ENCODE results near the gene ANKRD63. TPM values are rescaled to one million over a fixed set of nuclear protein-coding genes. Genes with fewer than 3 reads are reported as not detected.

The ANKRD63 gene
- total and polyA plus RNA-seq, 10 of the 15 experiments (the other 5 are each of a cell fraction or from before 2014, with no cell fraction given): not detected

- no peak for TF ChIP-seq USF2 (IDR thresholded peaks at IDR 0.05; ENCODE audit: borderline replicate concordance, low read depth, low read length)
- TF ChIP-seq IRF4 (IDR thresholded peaks at IDR 0.05; ENCODE audit: low read depth, low read length): no peak
- TF ChIP-seq KAT2A (conservative IDR thresholded peaks at IDR 0.05; ENCODE audit: control insufficient read depth, low read depth, low read length): no peak
- TF ChIP-seq IKZF1 (conservative IDR thresholded peaks at IDR 0.05): no peak
- TF ChIP-seq KDM1A (IDR thresholded peaks at IDR 0.05; ENCODE audit: borderline replicate concordance): no peak
- no peak for TF ChIP-seq MTA3 (IDR thresholded peaks at IDR 0.05; ENCODE audit: borderline replicate concordance, low read length)
Measured at GRCh38 chr15:40239693-40240618, 42.9 kb downstream of the ANKRD63 start (continued).

DNA sequence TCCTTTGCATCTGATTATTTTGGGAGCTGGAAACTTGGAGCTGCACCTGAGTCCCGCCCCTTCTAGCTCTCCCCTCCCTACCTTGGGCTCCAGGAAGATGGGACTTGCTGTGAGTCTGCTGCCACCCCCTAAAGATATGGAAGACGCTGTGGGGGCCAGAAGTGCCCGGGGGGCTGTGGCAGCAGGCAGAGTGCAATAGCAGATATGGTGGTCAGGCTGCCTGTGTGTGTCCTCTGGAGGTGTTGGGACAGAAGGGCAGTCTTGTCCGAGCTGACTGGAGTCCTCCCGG, 43.5 kb downstream of the ANKRD63 start:
- H3K27ac ChIP-seq (ENCODE audit: control insufficient read depth, insufficient read depth): no peak overlapping the region
- FAIRE-seq (no peak), DNase-seq (ENCODE audit: low read depth, low spot score) (no peak), ATAC-seq (no peak)
- H3K27me3 ChIP-seq (replicated peaks in 1 of 2; ENCODE audit: control insufficient read depth in 2 of 2, insufficient read depth in 2 of 2, low read length in 1 of 2): no peaks in the 10 kb centered on the region; a peak in 1 of 4 replicates
- no peaks in the 10 kb centered on the region for H3K36me3 ChIP-seq (ENCODE audit: control insufficient read depth in 2 of 2, insufficient read depth in 2 of 2, low read length in 1 of 2)
- peaks cover 10% of the 10 kb centered on the region for H3K4me1 ChIP-seq (ENCODE audit: control insufficient read depth, insufficient read depth, low read length)
- 41% methylated on average over 5 of the region's 5 CpGs for WGBS (ENCODE audit: insufficient coverage, insufficient replicate concordance, low lambda C conversion rate, missing lambda C conversion rate)
- RAD21 ChIA-PET (ENCODE audit: unreplicated experiment): interaction anchor here (0.8 to 1.7 kb wide), 4 partner anchors 22 to 194 kb away, joined by 3 to 6 read pairs (median 4); no protein-coding TSS in a partner anchor
- H3K4me2 ChIP-seq (ENCODE audit: control insufficient read depth, insufficient read depth): peak overlapping the region; percentile 73
- SMC1A ChIA-PET (ENCODE audit: uncharacterized antibody, unreplicated experiment): interaction anchor here (1.3 to 1.5 kb wide), 2 partner anchors 29 to 193 kb away, joined by 4 to 7 read pairs; no protein-coding TSS in a partner anchor
- no peak overlapping the region for H3K9ac ChIP-seq (ENCODE audit: control insufficient read depth, insufficient read depth, low read length)
- intact Hi-C loops (cut with micrococcal nuclease; ENCODE audit: unreplicated experiment) (no loop called here), in situ Hi-C loops (cut with MboI) (no loop called here)
- BruUV-seq (replicated peaks): no TSS peak
- CTCF ChIA-PET: interaction anchor here (0.9 to 2.2 kb wide), 7 partner anchors 10 to 194 kb away, joined by 3 to 15 read pairs (median 4); no protein-coding TSS in a partner anchor
- no peaks in the 10 kb centered on the region for H4K20me1 ChIP-seq (ENCODE audit: control insufficient read depth, insufficient read depth)
- no peaks in the 10 kb centered on the region for H3K9me3 ChIP-seq (replicated peaks; ENCODE audit: control insufficient read depth, insufficient read depth, low read length)
- POLR2A ChIA-PET: no interaction called here
- H2AFZ ChIP-seq (ENCODE audit: control insufficient read depth, low read depth, low read length): no peak overlapping the region
- no peak overlapping the region; the same call in 1 of the 2 replicates for H3K4me3 ChIP-seq
- no peaks in the 10 kb centered on the region for H3K79me2 ChIP-seq (ENCODE audit: control insufficient read depth, insufficient read depth, low read length)
- TF ChIP-seq, protein P1, sequence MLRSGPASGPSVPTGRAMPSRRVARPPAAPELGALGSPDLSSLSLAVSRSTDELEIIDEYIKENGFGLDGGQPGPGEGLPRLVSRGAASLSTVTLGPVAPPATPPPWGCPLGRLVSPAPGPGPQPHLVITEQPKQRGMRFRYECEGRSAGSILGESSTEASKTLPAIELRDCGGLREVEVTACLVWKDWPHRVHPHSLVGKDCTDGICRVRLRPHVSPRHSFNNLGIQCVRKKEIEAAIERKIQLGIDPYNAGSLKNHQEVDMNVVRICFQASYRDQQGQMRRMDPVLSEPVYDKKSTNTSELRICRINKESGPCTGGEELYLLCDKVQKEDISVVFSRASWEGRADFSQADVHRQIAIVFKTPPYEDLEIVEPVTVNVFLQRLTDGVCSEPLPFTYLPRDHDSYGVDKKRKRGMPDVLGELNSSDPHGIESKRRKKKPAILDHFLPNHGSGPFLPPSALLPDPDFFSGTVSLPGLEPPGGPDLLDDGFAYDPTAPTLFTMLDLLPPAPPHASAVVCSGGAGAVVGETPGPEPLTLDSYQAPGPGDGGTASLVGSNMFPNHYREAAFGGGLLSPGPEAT (IDR thresholded peaks at IDR 0.05; ENCODE audit: low read depth): no peak
- no peak for TF ChIP-seq RUNX3 (IDR thresholded peaks at IDR 0.05; ENCODE audit: low read length)
- TF ChIP-seq BRCA1 (IDR thresholded peaks at IDR 0.05; ENCODE audit: low read depth, low read length): no peak
- no peak for TF ChIP-seq CHD2 (IDR thresholded peaks at IDR 0.05; ENCODE audit: borderline replicate concordance, low read depth, low read length)
- TF ChIP-seq, protein P2, sequence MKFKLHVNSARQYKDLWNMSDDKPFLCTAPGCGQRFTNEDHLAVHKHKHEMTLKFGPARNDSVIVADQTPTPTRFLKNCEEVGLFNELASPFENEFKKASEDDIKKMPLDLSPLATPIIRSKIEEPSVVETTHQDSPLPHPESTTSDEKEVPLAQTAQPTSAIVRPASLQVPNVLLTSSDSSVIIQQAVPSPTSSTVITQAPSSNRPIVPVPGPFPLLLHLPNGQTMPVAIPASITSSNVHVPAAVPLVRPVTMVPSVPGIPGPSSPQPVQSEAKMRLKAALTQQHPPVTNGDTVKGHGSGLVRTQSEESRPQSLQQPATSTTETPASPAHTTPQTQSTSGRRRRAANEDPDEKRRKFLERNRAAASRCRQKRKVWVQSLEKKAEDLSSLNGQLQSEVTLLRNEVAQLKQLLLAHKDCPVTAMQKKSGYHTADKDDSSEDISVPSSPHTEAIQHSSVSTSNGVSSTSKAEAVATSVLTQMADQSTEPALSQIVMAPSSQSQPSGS (IDR thresholded peaks at IDR 0.05; ENCODE audit: low read length): no peak
- TF ChIP-seq ZZZ3 (IDR thresholded peaks at IDR 0.05; ENCODE audit: control insufficient read depth, insufficient read length, low read depth): no peak
- no peak for TF ChIP-seq CBFB (IDR thresholded peaks at IDR 0.05; ENCODE audit: low read depth)
- no peak for TF ChIP-seq NFYA (IDR thresholded peaks at IDR 0.05; ENCODE audit: borderline replicate concordance, low read depth, low read length)
- TF ChIP-seq ZNF687 (IDR thresholded peaks at IDR 0.05): no peak

All from GM12878 (cell line).